HG03045 (cell line): Measurements from ENCODE around the gene LYPLA2.
"Not testable (repeated sequence)": the region's sequence is repeated elsewhere in the genome, so short reads cannot be mapped to it uniquely, and the experiment has no call there.

ENCODE experiments used
- ATAC-seq: cut with Tn5 transposase; IDR thresholded peaks from one replicate; pipeline ENCODE4 v1.9.1; 2021; ENCODE audit warnings: mild to moderate bottlenecking, moderate library complexity; ENCODE audit not compliant: unreplicated experiment

Gene LYPLA2

DNA sequence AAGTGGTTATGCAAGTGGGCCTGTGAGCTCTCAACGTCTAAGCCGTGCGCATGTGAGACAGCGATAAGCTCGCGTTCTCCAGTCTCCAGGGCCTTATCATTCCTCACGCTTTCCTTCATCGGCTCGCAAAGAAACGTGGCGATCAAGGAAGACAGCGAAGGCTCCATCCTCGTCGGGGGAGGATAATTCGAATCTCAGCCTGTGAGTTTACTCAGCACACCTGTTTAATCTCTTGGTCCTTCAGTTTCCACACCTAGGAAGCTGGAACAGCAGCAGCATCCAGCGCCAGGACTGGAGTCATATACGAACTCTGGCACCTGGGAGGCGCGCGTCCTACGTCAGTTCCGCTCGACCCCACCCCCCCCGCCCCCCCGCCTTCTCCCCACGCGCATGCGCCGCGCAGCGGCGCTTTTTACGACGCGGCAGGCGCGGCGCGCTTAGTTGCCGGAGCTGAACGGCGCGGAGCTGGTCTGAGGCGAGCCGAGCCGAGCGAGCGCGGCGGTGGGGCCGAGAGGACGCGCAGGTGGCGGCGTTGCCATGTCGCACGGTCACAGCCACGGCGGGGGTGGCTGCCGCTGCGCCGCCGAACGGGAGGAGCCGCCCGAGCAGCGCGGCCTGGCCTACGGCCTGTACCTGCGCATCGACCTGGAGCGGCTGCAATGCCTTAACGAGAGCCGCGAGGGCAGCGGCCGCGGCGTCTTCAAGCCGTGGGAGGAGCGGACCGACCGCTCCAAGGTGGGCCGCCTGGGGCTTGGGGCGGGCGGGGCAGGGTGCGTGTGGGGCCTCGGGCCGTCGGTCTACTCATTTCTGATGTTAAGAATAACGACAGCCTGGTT is 12.7 kb upstream of the LYPLA2 start, which contains the start of gene PITHD1:
Gene PITHD1 (plus strand): TSS at position 440 of the 836 bp plus-strand sequence. CDS start 98 bp downstream, at position 538.
- peak; percentile 68 for ATAC-seq

DNA sequence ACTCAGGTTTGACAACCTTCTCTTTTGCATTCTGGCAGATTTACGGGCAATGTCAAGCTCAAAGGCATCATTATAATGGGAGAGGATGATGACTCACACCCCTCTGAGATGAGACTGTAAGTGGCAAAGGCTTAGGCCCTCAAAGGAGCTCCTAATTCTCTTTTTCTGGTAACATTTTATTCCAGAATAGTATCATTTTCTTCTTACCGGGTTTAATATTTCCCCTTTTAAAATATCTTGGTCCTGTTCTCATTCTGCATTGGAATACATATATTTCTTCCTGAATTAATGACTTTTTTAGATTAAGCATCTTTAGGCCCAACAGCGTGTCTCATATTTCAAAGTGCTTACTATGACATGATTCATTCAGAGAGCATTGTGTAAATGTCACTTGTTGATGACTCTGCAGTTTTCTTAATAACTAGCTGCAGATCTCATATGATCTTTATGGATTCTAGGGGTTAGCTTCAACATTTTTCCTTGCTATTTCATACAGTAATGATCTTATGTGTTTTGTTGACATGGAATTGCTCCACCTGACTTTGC is 11.0 kb upstream of the LYPLA2 start:
- no peak for ATAC-seq

DNA sequence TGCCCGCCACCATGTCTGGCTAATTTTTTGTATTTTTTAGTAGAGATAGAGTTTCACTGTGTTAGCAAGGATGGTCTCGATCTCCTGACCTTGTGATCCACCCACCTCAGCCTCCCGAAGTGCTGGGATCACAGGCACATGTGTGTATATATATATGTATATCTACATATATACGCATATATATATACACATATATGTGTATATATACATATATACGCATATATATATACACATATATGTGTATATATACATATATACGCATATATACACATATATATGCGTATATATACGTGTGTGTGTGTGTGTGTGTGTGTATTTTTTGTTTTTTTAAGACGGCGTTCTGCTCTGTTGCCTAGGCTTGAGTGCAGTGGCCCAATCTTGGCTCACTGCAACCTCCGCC is 7.8 kb upstream of the LYPLA2 start:
- ATAC-seq: not testable (repeated sequence)

DNA sequence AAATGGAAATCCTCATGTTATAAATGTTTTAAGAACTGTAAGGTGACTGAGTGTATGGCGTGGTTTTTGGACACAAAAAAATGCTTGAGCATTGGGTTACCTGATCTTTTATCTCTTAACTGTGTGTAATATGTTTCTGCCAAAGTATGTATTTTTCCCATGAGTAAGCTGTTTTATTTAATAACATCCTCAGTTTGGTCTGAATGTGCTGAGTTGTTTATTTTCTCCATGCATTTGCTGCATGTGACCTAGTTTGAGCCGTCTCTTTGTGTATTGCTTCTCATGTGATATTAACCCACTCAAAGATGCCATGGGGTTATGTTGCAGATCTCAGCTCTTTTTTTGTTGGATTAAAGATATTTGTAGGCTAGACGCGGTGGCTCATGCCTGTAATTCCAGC is 6.1 kb upstream of the LYPLA2 start:
- ATAC-seq: no peak

DNA sequence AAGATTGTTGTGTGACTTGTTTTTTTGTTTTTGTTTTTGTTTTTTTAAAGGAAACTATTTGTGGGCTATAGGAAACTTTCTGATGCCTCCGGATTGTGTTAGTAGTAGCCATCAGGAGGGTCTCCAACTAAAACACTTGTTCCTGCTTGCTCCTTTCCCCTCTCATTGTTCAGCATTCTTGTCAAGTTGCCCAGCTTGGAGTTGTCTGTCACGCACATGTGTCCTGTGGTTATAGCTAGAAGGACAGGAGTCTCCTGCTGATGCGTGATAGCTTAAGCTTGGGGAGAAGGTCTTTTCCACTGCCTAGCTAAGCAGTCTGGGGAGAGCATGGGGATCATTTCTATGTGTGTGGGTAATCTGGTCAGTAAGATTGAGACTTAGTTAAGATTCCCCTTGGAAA is 3.2 kb upstream of the LYPLA2 start:
- ATAC-seq: no peak

DNA sequence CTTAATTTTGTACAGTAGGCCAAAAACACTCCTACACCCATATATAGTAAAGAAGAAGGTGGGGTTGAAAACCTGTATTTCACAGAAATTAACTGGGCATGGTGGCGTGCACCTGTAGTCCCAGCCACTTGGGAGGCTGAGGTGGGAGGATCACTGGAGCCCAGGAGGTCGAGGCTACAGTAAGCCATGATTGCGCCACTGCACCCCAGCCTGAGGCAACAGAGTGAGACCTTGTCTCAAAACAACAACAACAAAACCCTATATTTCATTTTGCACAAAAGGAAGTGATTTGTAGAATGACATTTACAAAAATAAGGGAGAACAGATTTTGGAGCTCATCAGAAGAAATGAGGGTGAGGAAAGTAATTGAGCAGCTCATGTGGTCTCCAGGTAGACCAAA is 2.2 kb upstream of the LYPLA2 start:
- no peak for ATAC-seq

DNA sequence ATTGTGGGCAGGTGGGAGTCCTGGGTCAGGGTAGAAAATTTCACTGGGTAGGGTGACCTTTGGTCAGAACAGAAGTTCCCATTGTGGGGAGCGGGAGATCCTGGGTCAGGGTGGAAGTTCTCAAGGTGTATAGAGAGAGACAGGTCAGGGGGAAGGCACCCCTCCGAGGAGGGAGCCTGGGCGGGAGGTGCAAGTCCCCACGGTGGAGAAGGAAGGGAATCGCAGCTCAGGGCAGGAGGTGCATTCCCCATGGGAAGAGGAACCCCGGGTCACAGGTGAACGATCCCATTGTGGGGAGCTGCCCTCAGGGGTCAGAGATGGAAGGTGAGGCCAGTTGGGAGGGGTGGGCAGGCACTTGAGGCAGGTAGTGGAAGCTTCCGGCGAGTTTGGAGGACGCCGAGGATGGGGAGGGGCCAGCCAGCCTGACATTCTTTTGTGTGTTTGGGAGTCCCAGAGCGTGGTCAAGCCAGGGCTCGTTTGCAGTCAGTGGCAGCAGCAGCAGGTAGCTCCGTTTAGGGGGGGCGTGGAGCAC is 637 bp downstream of the LYPLA2 start:
- ATAC-seq: no peak

DNA sequence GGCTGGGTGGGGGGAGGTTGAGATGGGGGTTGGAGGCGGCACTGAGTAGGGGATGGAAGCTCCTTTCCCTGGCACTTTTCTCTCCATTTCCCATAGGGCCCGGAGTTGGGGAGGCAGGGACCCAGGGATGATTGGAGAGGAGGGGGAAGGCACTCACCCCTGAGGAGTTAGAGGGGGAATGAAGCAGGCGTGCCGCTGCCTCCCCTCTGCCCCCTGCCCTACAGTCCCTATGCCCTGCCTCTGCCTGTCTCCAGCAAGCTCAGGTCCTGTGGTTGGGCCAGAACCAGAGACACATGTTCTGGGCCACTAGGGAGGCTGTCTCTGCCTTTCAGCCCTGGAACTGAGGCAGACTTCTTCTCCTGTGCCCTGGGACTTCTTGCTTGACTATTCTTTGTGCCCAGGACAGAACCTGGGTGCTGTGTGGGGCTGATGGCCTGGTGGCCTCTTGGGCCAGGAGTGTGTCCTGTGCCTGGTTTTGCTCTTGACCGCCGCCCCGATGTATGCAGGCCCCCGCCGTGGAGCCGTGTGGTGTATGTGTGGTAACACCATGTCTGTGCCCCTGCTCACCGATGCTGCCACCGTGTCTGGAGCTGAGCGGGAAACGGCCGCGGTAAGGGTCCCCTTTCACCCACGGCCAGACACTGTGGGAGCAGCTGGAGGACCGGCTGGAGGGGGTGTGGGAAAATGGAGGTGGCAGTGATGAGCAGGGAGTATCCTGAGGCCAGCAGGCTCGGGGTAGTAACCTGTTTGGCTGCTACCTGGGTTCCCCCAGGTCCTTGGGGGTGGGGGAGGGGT is 1.4 kb downstream of the LYPLA2 start:
- no peak for ATAC-seq

DNA sequence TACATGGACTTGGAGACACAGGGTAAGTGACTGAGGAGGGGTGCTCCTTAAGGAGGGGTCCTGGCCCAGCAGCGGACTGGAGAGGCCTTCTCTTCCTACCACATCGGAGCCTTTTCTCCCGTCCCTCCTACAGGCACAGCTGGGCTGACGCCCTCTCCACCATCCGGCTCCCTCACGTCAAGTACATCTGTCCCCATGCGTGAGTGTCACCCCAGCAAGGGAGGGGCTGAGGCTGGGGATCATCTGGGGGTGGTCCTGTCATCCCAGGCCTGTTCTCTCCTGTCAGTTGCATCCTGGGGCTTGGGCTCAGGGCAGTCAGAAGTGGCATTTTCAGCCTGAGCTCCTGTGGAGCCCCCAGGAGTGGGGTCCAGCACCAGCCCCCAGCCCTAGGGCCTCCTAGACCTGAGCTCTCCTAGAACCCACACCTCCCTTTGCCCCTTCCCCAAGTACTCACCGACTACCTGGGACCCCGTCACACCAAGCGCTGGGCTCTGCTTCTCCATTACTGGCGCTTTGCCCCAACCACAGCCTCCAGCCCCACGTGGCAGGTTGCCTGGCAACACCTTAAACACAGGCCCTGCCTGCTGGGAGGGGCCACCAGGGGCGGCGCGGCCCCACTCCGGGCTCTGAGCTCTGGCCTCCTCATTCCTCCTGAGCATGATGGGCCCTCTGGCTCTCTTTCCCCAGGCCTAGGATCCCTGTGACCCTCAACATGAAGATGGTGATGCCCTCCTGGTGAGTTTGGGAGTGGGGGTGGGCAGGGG is 2.3 kb downstream of the LYPLA2 start:
- no peak for ATAC-seq

DNA sequence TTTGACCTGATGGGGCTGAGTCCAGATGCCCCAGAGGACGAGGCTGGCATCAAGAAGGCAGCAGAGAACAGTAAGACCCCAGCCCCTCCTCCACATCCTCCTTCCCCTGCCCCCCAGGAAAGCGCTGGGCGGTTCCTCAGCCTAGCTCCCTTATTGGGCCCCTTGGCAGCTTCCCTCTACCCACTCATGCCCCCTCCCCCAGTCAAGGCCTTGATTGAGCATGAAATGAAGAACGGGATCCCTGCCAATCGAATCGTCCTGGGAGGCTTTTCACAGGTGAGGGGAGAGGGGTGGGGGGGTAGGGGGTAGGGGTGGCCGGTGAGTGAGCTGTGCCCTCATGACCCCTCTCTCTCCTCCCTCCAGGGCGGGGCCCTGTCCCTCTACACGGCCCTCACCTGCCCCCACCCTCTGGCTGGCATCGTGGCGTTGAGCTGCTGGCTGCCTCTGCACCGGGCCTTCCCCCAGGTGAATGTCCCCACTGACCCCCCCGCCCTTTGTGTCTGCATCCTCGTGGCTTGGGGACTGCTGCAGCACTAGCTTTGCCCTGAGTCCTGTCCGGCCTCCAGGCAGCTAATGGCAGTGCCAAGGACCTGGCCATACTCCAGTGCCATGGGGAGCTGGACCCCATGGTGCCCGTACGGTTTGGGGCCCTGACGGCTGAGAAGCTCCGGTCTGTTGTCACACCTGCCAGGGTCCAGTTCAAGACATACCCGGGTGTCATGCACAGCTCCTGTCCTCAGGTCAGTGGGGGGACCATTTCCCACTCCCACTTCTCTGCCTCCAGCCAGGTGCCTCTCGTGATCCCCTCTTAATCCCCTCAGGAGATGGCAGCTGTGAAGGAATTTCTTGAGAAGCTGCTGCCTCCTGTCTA is 3.2 kb downstream of the LYPLA2 start:
- no peak for ATAC-seq

DNA sequence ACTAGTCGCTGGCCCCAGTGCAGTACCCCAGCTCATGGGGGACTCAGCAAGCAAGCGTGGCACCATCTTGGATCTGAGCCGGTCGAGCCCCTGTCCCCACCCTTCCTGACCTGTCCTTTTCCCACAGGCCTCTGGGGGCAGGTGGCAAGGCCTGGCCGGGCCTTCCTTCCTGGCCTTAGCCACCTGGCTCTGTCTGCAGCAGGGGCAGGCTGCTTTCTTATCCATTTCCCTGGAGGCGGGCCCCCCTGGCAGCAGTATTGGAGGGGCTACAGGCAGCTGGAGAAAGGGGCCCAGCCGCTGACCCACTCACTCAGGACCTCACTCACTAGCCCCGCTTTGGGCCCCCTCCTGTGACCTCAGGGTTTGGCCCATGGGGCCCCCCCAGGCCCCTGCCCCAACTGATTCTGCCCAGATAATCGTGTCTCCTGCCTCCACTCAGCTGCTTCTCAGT is 3.8 kb downstream of the LYPLA2 start:
- ATAC-seq: not testable (repeated sequence)

DNA sequence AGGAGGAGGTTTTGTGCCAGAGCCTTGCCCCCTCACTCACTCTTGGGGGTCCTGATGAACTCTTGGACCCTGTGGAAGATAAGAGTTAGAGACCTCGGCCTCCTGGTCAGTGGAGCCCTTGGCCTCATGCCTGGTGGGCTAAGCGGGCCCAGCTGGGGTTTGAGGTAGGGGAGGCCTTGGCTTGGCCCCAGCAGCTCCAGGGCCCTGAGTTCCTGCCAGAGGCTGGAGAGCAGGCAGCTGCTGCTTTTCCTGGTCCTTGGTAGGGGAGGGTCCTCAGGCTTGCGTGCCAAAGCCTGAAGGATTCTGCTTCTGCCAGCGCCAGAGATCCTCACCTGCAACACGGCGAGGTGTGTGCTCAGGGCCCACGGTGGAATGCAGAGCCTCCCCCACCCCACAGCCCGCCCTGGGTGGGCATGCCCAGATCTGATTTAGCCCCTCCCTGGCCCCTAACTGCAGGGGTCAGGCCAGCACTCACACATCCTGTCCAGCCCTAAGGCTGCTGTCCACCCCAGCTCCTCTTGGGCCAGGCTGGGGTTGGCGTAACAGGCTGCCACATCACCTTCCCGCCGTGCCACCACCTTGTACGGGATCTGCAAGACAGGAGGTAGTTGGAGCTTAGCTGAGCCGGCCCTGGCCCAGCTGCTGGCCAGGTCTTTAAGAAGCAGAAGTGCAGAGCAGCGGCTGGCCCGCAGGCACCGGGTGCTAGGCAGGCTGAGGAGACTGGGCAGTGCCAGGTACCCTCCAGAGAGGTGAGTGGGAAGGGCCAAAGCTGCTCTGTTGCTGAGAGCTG is 4.9 kb downstream of the LYPLA2 start:
- ATAC-seq: no peak

DNA sequence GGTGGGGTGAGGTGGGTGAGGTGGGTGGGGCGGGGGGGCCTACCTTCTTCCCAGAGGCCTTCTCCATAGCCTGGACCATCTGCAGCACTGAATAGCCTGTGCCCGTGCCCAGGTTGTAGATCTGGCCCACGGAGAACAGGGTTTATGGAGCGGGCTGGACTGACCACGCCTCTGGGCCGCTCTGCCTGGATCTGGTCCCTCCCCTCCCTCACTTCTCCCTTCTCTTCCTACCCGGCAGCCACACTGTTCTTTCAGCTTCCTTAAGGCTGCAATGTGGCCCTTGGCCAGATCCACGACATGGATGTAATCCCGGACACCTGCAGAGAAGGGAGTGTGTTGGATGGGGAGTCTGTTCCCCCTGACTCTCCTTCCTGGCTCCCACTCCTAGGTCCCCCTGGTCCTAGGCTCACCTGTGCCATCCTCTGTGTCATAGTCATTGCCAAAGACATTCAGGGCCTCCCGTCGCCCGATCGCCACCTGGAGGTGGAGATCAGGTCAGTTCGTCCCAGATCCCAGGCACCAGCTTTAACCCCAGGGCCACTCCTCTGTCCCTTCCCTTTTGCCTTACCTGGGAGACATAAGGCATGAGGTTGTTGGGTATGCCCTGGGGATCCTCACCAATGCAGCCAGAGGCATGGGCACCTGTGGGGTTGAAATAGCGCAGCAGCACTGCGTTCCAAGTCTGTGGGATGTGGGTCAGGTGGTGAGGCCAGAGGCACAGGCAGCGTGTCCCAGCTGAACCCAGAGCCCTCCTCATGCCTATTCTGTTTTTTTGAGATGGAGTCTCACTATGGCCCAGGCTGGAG is 5.7 kb downstream of the LYPLA2 start:
- no peak for ATAC-seq

DNA sequence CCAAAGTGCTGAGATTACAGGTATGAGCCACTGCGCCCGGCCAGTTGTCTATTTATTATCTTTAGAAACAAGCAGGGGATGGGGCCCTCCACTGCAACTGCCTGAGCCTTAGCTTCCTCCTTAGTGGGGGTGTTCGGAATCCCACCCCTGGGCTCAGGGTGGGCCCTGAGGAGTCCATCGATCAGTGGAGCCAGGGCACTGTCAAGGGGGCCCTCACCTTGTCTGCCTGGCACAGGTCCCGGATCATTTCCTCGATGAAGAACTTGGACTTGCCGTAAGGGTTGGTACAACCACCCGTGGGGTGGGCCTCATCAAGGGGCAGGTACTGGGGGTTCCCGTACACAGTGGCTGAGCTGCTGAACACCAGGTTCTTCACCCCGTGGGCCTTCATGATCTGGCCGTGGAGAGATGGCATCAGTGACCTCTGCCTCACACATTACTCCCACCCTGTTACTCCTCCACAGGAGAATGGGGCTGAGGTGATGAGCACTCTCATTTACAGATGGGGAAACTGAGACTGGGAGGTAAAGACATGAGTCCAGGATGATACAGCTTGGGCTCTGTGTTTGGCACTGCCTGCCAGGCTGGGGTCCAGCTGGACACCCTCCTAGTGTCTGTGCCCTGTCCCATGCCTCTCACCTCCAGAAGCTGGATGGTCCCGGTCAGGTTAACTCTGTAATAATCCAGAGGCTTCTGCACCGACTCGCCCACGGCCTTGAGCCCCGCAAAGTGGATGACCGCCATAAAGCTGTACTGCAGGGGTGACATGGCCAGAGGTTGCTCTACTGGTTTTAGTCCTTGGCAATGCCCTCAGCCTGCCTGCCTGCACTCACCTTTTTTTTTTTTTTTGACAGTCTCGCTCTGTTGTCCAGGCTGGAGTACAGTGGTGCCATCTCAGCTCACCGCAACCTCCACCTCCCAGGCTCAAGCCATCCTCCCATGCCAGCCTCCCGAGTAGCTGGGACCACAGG is 6.8 kb downstream of the LYPLA2 start:
- ATAC-seq: no peak

DNA sequence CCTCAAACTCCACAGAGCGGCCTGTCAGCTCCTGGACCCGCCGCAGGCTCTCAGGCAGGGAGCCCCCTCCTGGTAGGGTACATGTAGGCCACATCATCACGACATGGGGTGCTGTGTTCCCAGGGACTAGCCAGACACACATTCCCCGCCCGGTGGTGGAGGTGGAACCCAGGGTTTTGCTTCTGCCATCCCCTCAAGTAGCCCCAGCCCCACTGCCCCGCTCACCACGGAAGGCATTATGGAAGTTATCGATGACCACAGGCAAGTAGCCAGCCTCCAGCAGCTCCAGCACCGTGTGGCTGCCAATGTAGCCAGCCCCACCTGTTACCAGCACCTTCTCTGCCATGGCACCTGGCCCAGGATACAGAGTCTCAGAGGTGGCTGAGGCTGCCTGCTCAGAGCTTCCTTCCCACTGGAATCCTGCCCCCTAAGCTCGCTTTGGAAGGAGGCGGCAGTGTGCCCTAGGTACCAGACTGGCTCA is 7.8 kb downstream of the LYPLA2 start:
- ATAC-seq: no peak

DNA sequence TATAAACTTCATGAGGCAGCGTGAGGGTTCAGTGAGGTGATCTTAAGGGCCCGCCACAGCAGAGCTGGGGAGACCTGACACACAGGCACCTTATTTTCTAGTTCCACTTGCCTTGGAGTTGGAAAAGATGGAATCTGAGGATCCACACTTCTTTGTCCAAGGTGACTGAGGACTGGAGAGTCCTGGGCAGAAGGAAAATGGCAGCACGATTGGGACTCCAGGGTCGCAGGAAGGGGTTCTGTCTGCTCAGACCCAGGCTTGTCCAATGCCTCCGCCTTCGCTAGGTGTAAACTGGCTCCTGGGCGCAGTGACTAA is 8.3 kb downstream of the LYPLA2 start:
- no peak for ATAC-seq
